Measurements from ENCODE around the gene SERPINB8.
"Not testable (repeated sequence)": the region's sequence is repeated elsewhere in the genome, so short reads cannot be mapped to it uniquely, and the experiment has no call there.

Gene SERPINB8, protein sequence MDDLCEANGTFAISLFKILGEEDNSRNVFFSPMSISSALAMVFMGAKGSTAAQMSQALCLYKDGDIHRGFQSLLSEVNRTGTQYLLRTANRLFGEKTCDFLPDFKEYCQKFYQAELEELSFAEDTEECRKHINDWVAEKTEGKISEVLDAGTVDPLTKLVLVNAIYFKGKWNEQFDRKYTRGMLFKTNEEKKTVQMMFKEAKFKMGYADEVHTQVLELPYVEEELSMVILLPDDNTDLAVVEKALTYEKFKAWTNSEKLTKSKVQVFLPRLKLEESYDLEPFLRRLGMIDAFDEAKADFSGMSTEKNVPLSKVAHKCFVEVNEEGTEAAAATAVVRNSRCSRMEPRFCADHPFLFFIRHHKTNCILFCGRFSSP

GRCh38 chr18:63969942-63970808 lies at the start of gene SERPINB8:
Gene SERPINB8 (plus strand): TSS chr18:63970081. CDS start chr18:63978309, 8,228 bp downstream.
- peak; percentile 47 for DNase-seq (ENCODE audit: low read depth)

DNA sequence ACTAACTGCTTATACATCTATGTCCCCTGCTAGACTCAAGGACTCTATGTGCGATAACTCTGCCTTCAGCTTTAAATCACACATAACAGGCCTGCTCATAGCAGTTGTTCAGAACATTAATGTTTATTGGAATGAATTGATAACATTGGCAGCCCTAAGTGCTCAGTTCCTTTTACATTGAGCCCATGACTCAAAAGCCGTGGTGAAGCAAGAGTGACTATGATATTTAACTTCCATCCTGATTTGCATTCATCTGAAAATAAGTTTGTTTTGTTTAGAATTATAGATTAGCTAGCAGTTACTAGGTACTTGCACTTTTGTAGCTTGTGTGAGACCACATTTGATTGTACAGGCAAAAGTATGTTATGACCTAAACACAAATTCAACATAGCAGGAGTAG lies 47.8 kb upstream of the SERPINB8 start:
- DNase-seq (ENCODE audit: low read depth) = no peak

DNA sequence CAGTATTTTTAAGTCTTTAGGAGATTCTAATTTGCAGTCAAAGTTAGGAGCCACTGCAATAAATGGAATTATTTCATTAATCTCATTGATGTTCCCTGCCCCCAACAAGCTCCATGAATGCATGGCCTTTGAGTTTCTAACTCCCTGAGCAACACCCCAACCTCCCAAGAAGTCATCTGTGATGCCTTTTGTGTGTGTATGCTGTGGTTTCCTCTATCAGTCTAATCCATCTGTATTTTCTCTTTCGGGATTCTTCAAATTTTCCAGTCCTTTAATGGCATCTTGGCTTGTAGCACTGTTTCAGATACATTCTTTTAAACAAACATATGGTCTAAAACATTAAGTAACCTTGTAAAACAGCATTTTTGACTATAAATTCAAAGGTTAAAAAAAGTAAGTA lies 45.3 kb upstream of the SERPINB8 start:
- no peak for DNase-seq (ENCODE audit: low read depth)

- no peak for DNase-seq (ENCODE audit: low read depth)
These were observed 41.5 kb upstream of the SERPINB8 start for GRCh38 chr18:63928331-63928730.

- DNase-seq (ENCODE audit: low read depth) = not testable (repeated sequence)
These were observed 40.5 kb upstream of the SERPINB8 start for GRCh38 chr18:63929369-63929768.

DNA sequence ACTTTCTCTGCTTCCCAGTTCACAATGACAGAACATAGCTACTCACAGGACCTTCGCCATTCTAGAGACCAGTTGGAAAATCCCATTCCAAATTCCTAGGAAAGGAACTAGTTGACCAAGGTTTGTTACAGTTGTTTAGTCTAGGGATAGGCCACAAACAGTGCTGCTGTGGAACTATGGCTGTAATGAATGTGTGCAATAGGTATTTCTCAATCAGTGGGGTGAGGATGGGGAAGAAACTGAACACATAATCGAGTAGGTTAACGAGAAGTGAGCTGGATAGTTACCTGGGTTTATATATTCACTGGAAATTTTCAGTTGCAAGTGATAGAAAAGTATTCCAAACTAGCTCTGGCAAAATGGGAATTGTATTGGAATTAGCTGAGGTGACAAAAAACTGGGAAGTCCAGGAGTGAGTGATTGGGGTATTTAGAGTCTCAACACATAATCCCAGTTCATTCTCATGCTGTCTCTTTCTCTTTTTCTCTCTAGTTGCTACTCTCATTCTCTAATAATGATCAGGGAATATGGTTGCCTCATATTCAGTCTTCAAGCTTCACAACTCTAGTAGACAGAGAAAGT lies 39.0 kb upstream of the SERPINB8 start:
- no peak for DNase-seq (ENCODE audit: low read depth)

DNA sequence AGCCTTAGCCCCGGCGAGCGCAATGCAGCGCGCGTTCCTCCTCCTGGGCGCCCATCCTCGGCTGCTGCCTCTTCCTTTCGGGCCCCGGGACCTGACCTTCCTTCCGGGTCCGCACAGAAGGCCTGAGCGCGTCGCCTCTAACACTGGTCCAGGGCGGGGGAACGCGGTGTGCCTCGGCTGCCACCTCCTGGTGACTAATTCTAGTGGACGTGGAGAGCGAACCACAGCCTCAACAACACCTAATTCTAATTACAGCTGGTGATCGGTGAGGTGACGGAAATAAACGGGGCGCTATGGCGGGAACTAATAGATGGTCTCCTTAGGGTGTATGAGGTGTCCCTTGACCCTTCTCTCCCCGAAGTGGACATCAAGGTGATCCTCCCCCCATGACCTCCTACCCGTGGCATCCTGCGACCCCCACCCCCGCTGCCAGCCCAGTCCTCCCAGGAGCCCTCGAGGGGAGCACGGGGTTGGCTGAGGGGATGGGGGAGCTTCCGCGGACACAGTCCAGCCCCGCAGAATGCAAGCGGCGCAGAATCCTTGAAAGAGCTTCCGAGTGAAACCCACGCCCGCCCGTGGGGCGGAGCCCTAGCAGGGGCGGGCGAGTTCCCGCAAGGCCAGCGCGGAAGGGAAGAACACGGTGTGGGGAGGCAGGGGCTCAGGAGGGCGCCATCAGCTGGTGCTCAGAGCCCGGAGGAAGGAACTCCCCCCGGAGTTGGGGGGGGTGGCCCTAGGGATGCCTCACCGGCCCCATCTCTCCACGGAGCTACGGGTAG lies 33.5 kb upstream of the SERPINB8 start:
- DNase-seq (ENCODE audit: low read depth) = no peak

DNA sequence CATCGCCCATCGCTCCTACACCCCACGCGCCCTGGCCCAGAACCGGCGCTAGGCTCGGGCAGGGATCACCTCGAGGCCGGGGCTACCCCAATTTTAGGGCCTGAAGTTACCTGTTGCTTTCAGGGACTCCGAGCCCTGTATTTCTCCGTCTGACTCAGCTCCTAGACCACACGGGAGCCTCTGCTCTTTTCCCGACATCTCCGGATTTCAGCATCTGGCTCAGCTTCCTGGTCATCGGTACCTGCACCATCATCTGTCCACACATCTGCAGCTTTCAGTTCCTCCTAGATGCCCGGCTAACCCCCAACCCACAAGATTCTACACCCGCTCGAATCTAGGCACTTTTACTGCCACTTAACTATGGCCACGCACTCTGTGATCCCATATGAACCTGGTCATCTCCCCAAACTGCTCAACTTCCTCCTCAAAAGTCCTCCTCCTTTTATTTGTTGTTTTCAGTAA lies 32.9 kb upstream of the SERPINB8 start:
- DNase-seq (ENCODE audit: low read depth) = no peak

- DNase-seq (ENCODE audit: low read depth) = no peak
These were observed 29.9 kb upstream of the SERPINB8 start for GRCh38 chr18:63940008-63940407.

DNA sequence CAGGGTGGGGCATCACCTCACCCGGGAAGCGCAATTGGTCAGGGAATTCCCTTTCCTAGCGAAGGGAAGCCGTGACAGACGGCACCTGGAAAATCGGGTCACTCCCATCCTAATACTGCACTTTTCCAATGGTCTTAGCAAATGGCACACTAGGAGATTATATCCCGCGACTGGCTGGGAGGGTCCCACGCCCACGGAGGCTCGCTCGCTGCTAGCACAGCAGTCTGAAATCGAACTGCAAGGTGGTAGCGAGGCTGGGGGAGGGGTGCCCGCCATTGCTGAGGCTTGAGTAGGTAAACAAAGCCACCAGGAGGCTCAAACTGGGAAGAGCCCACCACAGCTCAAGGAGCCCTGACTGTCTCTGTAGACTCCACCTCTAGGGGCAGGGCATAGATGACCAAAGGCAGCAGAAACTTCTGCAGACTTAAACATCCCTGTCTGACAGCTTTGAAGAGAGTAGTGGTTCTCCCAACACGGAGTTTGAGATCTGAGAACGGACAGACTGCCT lies 29.3 kb upstream of the SERPINB8 start:
- not testable (repeated sequence) for DNase-seq (ENCODE audit: low read depth)

DNA sequence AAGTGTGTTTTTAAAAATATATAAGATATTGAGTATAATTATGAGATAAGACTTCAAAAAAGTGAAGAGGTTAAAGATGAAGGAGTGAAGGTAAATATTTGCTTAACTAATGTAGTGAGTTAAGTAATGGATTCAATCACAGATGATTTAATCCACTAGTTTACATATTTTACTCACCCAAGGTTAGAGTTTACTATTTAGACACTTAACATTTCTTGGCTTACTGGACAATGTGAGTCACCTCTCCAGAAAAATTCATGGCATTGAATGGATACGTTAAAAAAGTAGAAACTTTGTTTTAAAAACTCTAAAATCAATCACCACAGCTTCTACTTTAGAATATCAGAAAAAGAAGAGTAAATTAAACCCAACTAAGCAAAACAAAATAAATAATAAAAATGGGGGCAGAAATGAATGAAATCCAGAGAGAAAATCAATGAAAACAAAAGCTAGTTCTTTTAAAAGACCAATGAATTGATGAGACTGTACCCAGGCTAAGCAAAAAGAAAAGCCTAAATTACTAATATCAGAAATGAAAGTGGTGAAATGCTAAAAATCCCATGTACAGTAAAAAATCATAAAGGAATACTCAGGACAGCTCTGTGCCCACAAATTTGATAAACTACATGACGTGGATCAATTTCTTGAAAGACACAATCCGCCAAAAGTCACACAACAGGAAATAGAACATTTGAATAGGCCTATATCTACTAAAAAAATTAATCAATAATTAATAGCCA lies 22.7 kb upstream of the SERPINB8 start:
- DNase-seq (ENCODE audit: low read depth) = no peak

- DNase-seq (ENCODE audit: low read depth) = no peak
These were observed 20.7 kb upstream of the SERPINB8 start, which contains the start of gene HMSD for GRCh38 chr18:63949068-63949737. Gene HMSD (plus strand): TSS chr18:63949301. CDS start chr18:63953456, 4,155 bp downstream.

GRCh38 chr18:63951302-63951705 lies 18.6 kb upstream of the SERPINB8 start:
- no peak for DNase-seq (ENCODE audit: low read depth)

DNA sequence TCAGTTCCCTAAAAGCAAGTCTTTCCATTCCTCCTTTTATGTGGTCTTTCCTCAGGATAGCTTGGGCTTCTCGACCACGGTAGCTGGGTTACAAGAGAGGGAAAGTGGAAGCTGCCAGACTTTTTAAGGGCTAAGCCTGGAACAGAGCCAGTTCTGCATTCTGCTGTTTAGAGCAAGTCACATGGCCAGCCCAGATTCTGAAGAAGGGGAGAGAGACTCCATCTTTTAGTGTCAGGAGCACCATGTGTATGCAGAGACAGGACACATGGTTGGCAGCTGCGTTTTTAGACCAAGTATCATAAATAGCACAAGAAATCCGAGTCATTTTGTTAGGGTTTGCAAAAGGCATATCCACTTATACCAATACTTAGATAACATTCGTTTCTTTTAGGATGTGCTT lies 16.1 kb upstream of the SERPINB8 start:
- no peak for DNase-seq (ENCODE audit: low read depth)

- no peak for DNase-seq (ENCODE audit: low read depth)
These were observed 13.1 kb upstream of the SERPINB8 start for GRCh38 chr18:63956755-63957154.

- no peak for DNase-seq (ENCODE audit: low read depth)
These were observed 9.0 kb upstream of the SERPINB8 start for GRCh38 chr18:63960891-63961290.

DNA sequence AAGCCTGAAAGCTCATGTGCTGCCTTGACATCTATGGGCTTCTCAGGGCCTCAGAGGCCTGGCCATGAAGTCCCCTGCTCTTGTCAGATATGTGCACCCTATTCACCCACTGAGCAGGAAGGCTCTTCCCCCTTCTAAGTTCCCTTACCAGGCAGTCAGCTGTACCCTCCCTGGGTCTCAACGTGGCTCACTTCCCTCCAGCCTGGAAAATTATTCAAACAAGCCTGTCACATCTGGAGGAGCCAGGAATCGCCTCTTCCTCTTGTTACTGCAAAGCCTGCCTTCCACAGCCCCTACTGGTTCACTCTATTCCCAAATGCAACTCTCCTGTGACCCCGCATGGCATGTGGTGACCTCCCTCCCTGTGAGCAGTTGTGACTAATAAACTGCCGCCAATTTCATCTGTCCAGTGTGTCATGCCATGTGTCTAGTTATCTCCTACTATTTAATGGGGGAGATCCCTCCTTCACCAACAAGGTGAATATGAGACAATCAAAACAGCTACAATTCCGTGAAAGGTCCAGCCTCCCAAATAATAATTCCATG lies 8.4 kb upstream of the SERPINB8 start:
- DNase-seq (ENCODE audit: low read depth) = no peak

- no peak for DNase-seq (ENCODE audit: low read depth)
These were observed 7.7 kb upstream of the SERPINB8 start for GRCh38 chr18:63962137-63962536.

DNA sequence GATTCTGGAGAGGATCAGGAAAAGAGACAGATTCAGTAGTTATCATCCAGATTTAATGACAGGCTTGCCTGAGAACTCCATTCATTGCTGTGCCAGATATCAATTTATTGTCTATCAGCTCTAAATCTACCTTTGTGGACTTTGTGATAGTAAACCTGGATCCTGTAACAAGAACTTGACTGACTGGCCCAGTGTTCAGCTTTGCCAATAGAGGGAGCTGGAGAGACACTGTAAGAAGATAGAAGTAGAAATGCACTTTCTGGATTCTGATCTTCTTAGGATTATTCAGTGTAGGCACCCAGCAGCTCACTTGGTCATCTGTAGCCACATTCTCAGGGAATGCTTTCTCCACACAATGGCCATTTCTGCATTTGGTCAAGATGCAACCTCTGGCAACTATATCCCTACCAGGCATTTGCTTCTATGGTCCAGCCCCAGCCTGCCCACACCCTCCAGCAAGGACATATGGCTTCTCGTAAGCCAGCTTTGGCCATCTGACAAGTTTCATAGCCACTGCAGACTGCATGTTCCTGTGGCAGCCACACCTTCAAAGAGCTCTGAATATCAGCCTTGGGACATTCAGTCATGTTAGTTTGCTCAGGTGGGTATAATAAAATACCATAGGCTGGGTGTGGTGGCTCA lies 6.1 kb upstream of the SERPINB8 start:
- no peak for DNase-seq (ENCODE audit: low read depth)
